HepG2 (cell line): Measurements from ENCODE around the gene NCF2. TPM values are rescaled to one million over a fixed set of nuclear protein-coding genes. Genes with fewer than 3 reads are reported as not detected.
A peak's percentile ranks its signal among the peaks of the same experiment; 100 is the strongest.

Experiments
- ATAC-seq: fragments of 200-7000 bp; cut with Tn5 transposase; 3 replicates; pipeline ENCODE4 v1.9.1; 2020; ENCODE audit warnings: mild to moderate bottlenecking, moderate library complexity
- BruUV-seq: library from RNA; stranded (reverse); fragments of 400-500 nt; replicated peaks from 2 replicates; lab custom pipeline; 2021; lab: Mats Ljungman, UMichigan
- CTCF ChIA-PET: fragments of 300-600 bp; formaldehyde crosslinking; extraction: SDS; loops from one replicate; lab custom pipeline; 2021; ENCODE audit warnings: low total read pairs, inconsistent platforms, low intra/inter-chr PET ratio; lab: Yijun Ruan, JAX
- POLR2A ChIA-PET: fragments of 350-600 bp; sonication (Branson Sonifier 250); formaldehyde crosslinking; loops from one replicate; lab custom pipeline; 2020; ENCODE audit warnings: antibody characterized with exemption, inconsistent platforms; lab: Yijun Ruan, JAX
- DNase-seq: peaks from one replicate; pipeline ENCODE4 v3.0.0-alpha.2; 2015; ENCODE audit warnings: low spot score
- FAIRE-seq: peaks from 3 replicates; lab custom pipeline; 2011; peaks lifted over from hg19 to GRCh38; lab: Jason Lieb, UNC
- H2AFZ ChIP-seq: one replicate; pipeline ENCODE4 v1.6.1; 2011; ENCODE audit warnings: low read length, inconsistent platforms
- H3K27ac ChIP-seq: fragments of 300-600 bp; 3 replicates; pipeline ENCODE4 v1.8.0; 2011; ENCODE audit warnings: mixed run types, mild to moderate bottlenecking, mixed read lengths, low read length, inconsistent platforms; ENCODE audit not compliant: insufficient read depth; ENCODE audit errors: extremely low read length
- H3K27me3 ChIP-seq, 2 experiments: fragments of 200-600 bp in 1 of 2; 2 replicates in 1 of 2; 3 replicates in 1 of 2; pipeline versions ENCODE4 v1.6.0 to v1.8.0; 2011; ENCODE audit warnings: low read length in 2 of 2, mild to moderate bottlenecking in 2 of 2, moderate library complexity in 2 of 2, inconsistent platforms in 1 of 2; ENCODE audit not compliant: insufficient read depth in 2 of 2, control insufficient read depth in 1 of 2
- H3K36me3 ChIP-seq, 2 experiments: fragments of 200-600 bp in 1 of 2; replicated peaks in 1 of 2; 2 replicates in 1 of 2; 3 replicates in 1 of 2; pipeline versions ENCODE4 v1.5.1 to v1.8.0; 2011; ENCODE audit warnings: low read length in 2 of 2, inconsistent platforms in 1 of 2; ENCODE audit not compliant: insufficient read depth in 2 of 2, control insufficient read depth in 1 of 2
- H3K4me1 ChIP-seq: 2 replicates; pipeline ENCODE4 v1.5.1; 2012; ENCODE audit warnings: low read length, inconsistent platforms; ENCODE audit not compliant: insufficient read depth
- H3K4me2 ChIP-seq: 2 replicates; pipeline ENCODE4 v1.6.0; 2011; ENCODE audit warnings: low read depth, low read length, inconsistent platforms
- H3K4me3 ChIP-seq, 3 experiments: fragments of 200-600 bp in 1 of 3; sonication (generic), shearing (Covaris generic) in 1 of 3; replicated peaks in 1 of 3; 2 replicates each; pipeline ENCODE4 v1.5.1; 2011 to 2016; ENCODE audit warnings: low read length in 3 of 3, inconsistent platforms in 2 of 3, low read depth in 2 of 3, mild to moderate bottlenecking in 2 of 3, control low read depth in 1 of 3, mixed read lengths in 1 of 3; ENCODE audit not compliant: insufficient read depth in 1 of 3
- H3K79me2 ChIP-seq: one replicate; pipeline ENCODE4 v1.6.1; 2011; ENCODE audit warnings: low read length, inconsistent platforms; ENCODE audit not compliant: insufficient read depth
- H3K9ac ChIP-seq: 2 replicates; pipeline ENCODE4 v1.6.0; 2011; ENCODE audit warnings: mild to moderate bottlenecking, low read depth, low read length, inconsistent platforms; ENCODE audit not compliant: insufficient read depth
- H3K9me3 ChIP-seq: 2 replicates; pipeline ENCODE4 v1.5.1; 2012; ENCODE audit warnings: mild to moderate bottlenecking, low read length
- H4K20me1 ChIP-seq: 2 replicates; pipeline ENCODE4 v1.6.0; 2011; ENCODE audit warnings: inconsistent platforms, mild to moderate bottlenecking, low read length, moderate library complexity; ENCODE audit not compliant: insufficient read depth
- ADNP ChIP-seq: sonication (generic); formaldehyde crosslinking; IDR thresholded peaks from 2 replicates; pipeline ENCODE4 v1.4.0; 2020; ENCODE audit warnings: missing genetic modification reagents
- ATAD3A ChIP-seq: sonication (generic); formaldehyde crosslinking; IDR thresholded peaks from 2 replicates; pipeline ENCODE4 v1.4.0; 2020; ENCODE audit warnings: missing genetic modification reagents
- EED ChIP-seq: sonication (generic); formaldehyde crosslinking; IDR thresholded peaks from 2 replicates; pipeline ENCODE4 v1.5.0; 2020; ENCODE audit warnings: mild to moderate bottlenecking, missing genetic modification reagents
- HDAC2 ChIP-seq: sonication (generic); formaldehyde crosslinking; IDR thresholded peaks from 2 replicates; pipeline ENCODE4 v1.4.0; 2020; ENCODE audit warnings: missing genetic modification reagents
- KDM1A ChIP-seq: IDR thresholded peaks from 2 replicates; pipeline ENCODE4 v1.6.1; 2016; ENCODE audit warnings: missing compliant biosample characterization
- KLF15 ChIP-seq: sonication (generic); formaldehyde crosslinking; IDR thresholded peaks from 2 replicates; pipeline ENCODE4 v1.8.1; 2023; ENCODE audit warnings: borderline replicate concordance, mild to moderate bottlenecking, inconsistent platforms, missing genetic modification reagents, mixed read lengths
- PAF1 ChIP-seq: IDR thresholded peaks from 2 replicates; pipeline ENCODE4 v1.6.1; 2016; ENCODE audit warnings: missing genetic modification reagents, missing compliant biosample characterization
- RNF2 ChIP-seq: fragments of 450-650 bp; conservative IDR thresholded peaks from 2 replicates; pipeline ENCODE4 v1.6.1; 2016; ENCODE audit warnings: low read depth
- ZBTB42 ChIP-seq: sonication (generic); formaldehyde crosslinking; IDR thresholded peaks from 2 replicates; pipeline ENCODE4 v1.5.0; 2020; ENCODE audit warnings: mild to moderate bottlenecking, missing genetic modification reagents
- ZFP41 ChIP-seq: sonication (generic); formaldehyde crosslinking; IDR thresholded peaks from 2 replicates; pipeline ENCODE4 v1.4.0; 2020; ENCODE audit warnings: mild to moderate bottlenecking, missing genetic modification reagents, borderline replicate concordance
- ZNF20 ChIP-seq: sonication (generic); formaldehyde crosslinking; IDR thresholded peaks from 2 replicates; pipeline ENCODE4 v1.4.0; 2020; ENCODE audit warnings: mild to moderate bottlenecking, moderate library complexity, missing genetic modification reagents
- ZNF501 ChIP-seq: sonication (generic); formaldehyde crosslinking; IDR thresholded peaks from 2 replicates; pipeline ENCODE4 v1.5.1; 2020; ENCODE audit warnings: mild to moderate bottlenecking, moderate library complexity, missing genetic modification reagents
- ZNF563 ChIP-seq: sonication (generic); formaldehyde crosslinking; IDR thresholded peaks from 2 replicates; pipeline ENCODE4 v1.8.0; 2022; ENCODE audit warnings: mild to moderate bottlenecking, moderate library complexity, missing genetic modification reagents
- ZNF614 ChIP-seq: IDR thresholded peaks from 2 replicates; pipeline ENCODE4 v1.6.1; 2018; ENCODE audit warnings: missing biosample characterization, missing genetic modification reagents, inconsistent platforms, borderline replicate concordance
- ZNF703 ChIP-seq: sonication (generic); formaldehyde crosslinking; IDR thresholded peaks from 2 replicates; pipeline ENCODE4 v1.5.1; 2020; ENCODE audit warnings: missing genetic modification reagents, mild to moderate bottlenecking, moderate library complexity, borderline replicate concordance
- ZSCAN31 ChIP-seq: sonication (generic); formaldehyde crosslinking; IDR thresholded peaks from 2 replicates; pipeline ENCODE4 v1.5.0; 2020; ENCODE audit warnings: low read depth, mild to moderate bottlenecking, missing genetic modification reagents
- WGBS: methylation state at CpG from one replicate; pipeline ENCODE4 v1.1.6; 2017; ENCODE audit warnings: low lambda C conversion rate; 5-methylcytosine and 5-hydroxymethylcytosine counted together
- in situ Hi-C: cut with HindIII; loops from 2 replicates; pipeline ENCODE4 v1.10.0; 2017; ENCODE audit warnings: low pct_unique_long_range_greater_than_20kb; ENCODE audit not compliant: extremely low pct_ligation_motif_present
- intact Hi-C: fragments of 100-400 bp; cut with micrococcal nuclease; formaldehyde crosslinking; loops from one replicate; pipeline ENCODE4 v1.10.0; 2022; ENCODE audit not compliant: unreplicated experiment
- polyA plus RNA-seq, 8 experiments: library from polyadenylated mRNA; depleted of rRNA in 3 of 8; stranded (reverse) in 7 of 8; unstranded in 1 of 8; fragments of >200 nt; fragmentation: Illumina TruSeq in 4 of 8; extraction: Trizol in 4 of 8; gene quantifications; 2 replicates each; pipeline versions ENCODE4 v1.2.1 to v1.2.3, GENCODE V29; 2011 to 2016; ENCODE audit warnings: low read depth in 4 of 8, missing spikeins in 1 of 8, mixed read lengths in 1 of 8; ENCODE audit not compliant: insufficient read depth in 1 of 8
- total RNA-seq, 5 experiments: library from RNA; depleted of rRNA; stranded (reverse); fragments of >200 nt; fragmentation: Illumina TruSeq; extraction: Trizol; gene quantifications; 2 replicates each; pipeline ENCODE4 v1.2.3, GENCODE V29; 2016; ENCODE audit warnings: low read depth in 1 of 5
- TF ChIP-seq, protein P1 (sequence below): sonication (generic); formaldehyde crosslinking; IDR thresholded peaks from 2 replicates; pipeline ENCODE4 v1.9.0; 2021; ENCODE audit warnings: missing genetic modification reagents, borderline replicate concordance
- TF ChIP-seq, protein P2 (sequence below): sonication (generic); formaldehyde crosslinking; IDR thresholded peaks from 2 replicates; pipeline ENCODE4 v1.4.0; 2020; ENCODE audit warnings: missing genetic modification reagents
- TF ChIP-seq, protein P3 (sequence below): sonication (generic); formaldehyde crosslinking; IDR thresholded peaks from 2 replicates; pipeline ENCODE4 v1.5.0; 2020; ENCODE audit warnings: mild to moderate bottlenecking, missing genetic modification reagents
- TF ChIP-seq, protein P4 (sequence below): sonication (generic); formaldehyde crosslinking; IDR thresholded peaks from 2 replicates; pipeline ENCODE4 v1.4.0; 2020; ENCODE audit warnings: mild to moderate bottlenecking, missing genetic modification reagents

Gene NCF2
- total and polyA plus RNA-seq, 2 of the 13 experiments (the other 11 are each of a cell fraction or from before 2014, with no cell fraction given) = 0.18 to 0.46 TPM

DNA sequence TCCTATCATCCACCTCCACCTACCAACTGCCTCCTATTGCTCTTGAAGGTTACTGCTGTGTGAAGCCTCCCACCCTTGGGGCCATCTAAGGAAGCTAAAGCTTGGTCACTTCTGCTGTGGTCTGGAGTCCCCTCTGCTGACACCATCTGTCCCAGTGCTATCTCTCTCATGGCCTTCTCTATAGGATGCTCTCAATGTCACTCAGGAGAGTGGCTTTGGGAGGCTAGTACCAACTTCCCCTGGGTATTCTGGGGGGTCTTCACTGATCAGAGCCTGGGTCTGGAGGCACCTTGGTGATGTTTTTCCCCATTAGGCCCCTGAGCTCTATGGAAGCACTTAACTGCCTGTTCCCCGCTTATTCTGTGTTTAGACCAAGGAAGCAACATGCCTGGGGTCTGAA is 12.3 kb upstream of the NCF2 start:
- Histone ChIP-seq H4K20me1 (no peaks in the 10 kb centered on the region), H2AFZ (no peak overlapping the region), H3K4me2 (peak overlapping the region; percentile 52; the same call in 1 of the 2 replicates), H3K9me3 (no peaks in the 10 kb centered on the region), H3K9ac (no peak overlapping the region), H3K79me2 (no peaks in the 10 kb centered on the region), H3K27ac (peak overlapping the region; percentile 29), H3K4me1 (peaks cover 23% of the 10 kb centered on the region)
- FAIRE-seq (no peak), DNase-seq (no peak)
- in situ Hi-C loops = no loop called here
- no TSS peak for BruUV-seq
- intact Hi-C loops = no loop called here
- 67% methylated on average over 1 of the region's 1 CpG for WGBS
- CTCF ChIA-PET = no interaction called here
- POLR2A ChIA-PET = no interaction called here
- TF ChIP-seq ZNF20 (no peak), EED (CRISPR knock-in tag) (no peak), ZBTB42 (no peak), ADNP (CRISPR knock-in tag) (no peak), HDAC2 (CRISPR knock-in tag) (no peak), ZNF614 (CRISPR knock-in tag) (no peak), KDM1A (CRISPR knock-in tag) (no peak), ZFP41 (CRISPR knock-in tag) (no peak), ZNF563 (CRISPR knock-in tag) (no peak), ZNF703 (CRISPR knock-in tag) (no peak), ZNF501 (CRISPR knock-in tag) (no peak), PAF1 (CRISPR knock-in tag) (no peak), KLF15 (CRISPR knock-in tag) (no peak), ATAD3A (CRISPR knock-in tag) (no peak), RNF2 (no peak), ZSCAN31 (no peak)
- TF ChIP-seq, protein P1, sequence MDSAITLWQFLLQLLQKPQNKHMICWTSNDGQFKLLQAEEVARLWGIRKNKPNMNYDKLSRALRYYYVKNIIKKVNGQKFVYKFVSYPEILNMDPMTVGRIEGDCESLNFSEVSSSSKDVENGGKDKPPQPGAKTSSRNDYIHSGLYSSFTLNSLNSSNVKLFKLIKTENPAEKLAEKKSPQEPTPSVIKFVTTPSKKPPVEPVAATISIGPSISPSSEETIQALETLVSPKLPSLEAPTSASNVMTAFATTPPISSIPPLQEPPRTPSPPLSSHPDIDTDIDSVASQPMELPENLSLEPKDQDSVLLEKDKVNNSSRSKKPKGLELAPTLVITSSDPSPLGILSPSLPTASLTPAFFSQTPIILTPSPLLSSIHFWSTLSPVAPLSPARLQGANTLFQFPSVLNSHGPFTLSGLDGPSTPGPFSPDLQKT (CRISPR knock-in tag) = no peak
- TF ChIP-seq, protein P2, sequence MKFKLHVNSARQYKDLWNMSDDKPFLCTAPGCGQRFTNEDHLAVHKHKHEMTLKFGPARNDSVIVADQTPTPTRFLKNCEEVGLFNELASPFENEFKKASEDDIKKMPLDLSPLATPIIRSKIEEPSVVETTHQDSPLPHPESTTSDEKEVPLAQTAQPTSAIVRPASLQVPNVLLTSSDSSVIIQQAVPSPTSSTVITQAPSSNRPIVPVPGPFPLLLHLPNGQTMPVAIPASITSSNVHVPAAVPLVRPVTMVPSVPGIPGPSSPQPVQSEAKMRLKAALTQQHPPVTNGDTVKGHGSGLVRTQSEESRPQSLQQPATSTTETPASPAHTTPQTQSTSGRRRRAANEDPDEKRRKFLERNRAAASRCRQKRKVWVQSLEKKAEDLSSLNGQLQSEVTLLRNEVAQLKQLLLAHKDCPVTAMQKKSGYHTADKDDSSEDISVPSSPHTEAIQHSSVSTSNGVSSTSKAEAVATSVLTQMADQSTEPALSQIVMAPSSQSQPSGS = no peak
- TF ChIP-seq, protein P3, sequence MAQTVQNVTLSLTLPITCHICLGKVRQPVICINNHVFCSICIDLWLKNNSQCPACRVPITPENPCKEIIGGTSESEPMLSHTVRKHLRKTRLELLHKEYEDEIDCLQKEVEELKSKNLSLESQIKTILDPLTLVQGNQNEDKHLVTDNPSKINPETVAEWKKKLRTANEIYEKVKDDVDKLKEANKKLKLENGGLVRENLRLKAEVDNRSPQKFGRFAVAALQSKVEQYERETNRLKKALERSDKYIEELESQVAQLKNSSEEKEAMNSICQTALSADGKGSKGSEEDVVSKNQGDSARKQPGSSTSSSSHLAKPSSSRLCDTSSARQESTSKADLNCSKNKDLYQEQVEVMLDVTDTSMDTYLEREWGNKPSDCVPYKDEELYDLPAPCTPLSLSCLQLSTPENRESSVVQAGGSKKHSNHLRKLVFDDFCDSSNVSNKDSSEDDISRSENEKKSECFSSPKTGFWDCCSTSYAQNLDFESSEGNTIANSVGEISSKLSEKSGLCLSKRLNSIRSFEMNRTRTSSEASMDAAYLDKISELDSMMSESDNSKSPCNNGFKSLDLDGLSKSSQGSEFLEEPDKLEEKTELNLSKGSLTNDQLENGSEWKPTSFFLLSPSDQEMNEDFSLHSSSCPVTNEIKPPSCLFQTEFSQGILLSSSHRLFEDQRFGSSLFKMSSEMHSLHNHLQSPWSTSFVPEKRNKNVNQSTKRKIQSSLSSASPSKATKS (CRISPR knock-in tag) = no peak
- TF ChIP-seq, protein P4, sequence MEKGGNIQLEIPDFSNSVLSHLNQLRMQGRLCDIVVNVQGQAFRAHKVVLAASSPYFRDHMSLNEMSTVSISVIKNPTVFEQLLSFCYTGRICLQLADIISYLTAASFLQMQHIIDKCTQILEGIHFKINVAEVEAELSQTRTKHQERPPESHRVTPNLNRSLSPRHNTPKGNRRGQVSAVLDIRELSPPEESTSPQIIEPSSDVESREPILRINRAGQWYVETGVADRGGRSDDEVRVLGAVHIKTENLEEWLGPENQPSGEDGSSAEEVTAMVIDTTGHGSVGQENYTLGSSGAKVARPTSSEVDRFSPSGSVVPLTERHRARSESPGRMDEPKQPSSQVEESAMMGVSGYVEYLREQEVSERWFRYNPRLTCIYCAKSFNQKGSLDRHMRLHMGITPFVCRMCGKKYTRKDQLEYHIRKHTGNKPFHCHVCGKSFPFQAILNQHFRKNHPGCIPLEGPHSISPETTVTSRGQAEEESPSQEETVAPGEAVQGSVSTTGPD (CRISPR knock-in tag) = no peak
- TF ChIP-seq, all 625 proteins: peak for 0
- ATAC-seq = peak; percentile 13; the same call in 1 of the 3 replicates
- H3K4me3 ChIP-seq = no peak overlapping the region
- H3K27me3 ChIP-seq = 0 out of 5 replicates have a peak, but pooled peaks cover 0 to 3% of the 10 kb centered on the region in 2 experiments
- no peaks in the 10 kb centered on the region for H3K36me3 ChIP-seq
